ENCODE measurements around the gene CAB39L.

- TF ChIP-seq CTCF (conservative IDR thresholded peaks at IDR 0.05; ENCODE audit: low read length) (no peak), EZH2phosphoT487 (IDR thresholded peaks at IDR 0.05; ENCODE audit: borderline replicate concordance) (no peak)
These were observed 35.9 kb downstream of the CAB39L start for GRCh38 chr13:49407936-49408335.
